ENCODE data around the gene EFEMP1. TPM values are rescaled to one million over a fixed set of nuclear protein-coding genes. Genes with fewer than 3 reads are reported as not detected.

EFEMP1 gene
- total and polyA plus RNA-seq, 10 of the 15 experiments (the other 5 are each of a cell fraction or from before 2014, with no cell fraction given): 0.27 to 1.2 (median 0.35) TPM; not detected in 6

GRCh38 chr2:55874338-55874737 lies 49.2 kb downstream of the EFEMP1 start:
- no peak for FAIRE-seq

GRCh38 chr2:55871637-55872036 lies 51.9 kb downstream of the EFEMP1 start:
- CTCF ChIA-PET: no interaction called here
- H3K36me3 ChIP-seq (ENCODE audit: control insufficient read depth in 2 of 2, insufficient read depth in 2 of 2, low read length in 1 of 2): no peaks in the 10 kb centered on the region
- BruUV-seq (replicated peaks): no TSS peak
- SMC1A ChIA-PET (ENCODE audit: uncharacterized antibody, unreplicated experiment): no interaction called here
- no peak overlapping the region for H2AFZ ChIP-seq (ENCODE audit: control insufficient read depth, low read depth, low read length)
- in situ Hi-C loops (cut with MboI): no loop called here
- peak; percentile 60 for ATAC-seq
- no peaks in the 10 kb centered on the region for H3K79me2 ChIP-seq (ENCODE audit: control insufficient read depth, insufficient read depth, low read length)
- TF ChIP-seq ZNF217 (IDR thresholded peaks at IDR 0.05) (no peak), MXI1 (IDR thresholded peaks at IDR 0.05; ENCODE audit: low read depth, low read length) (no peak), IKZF1 (conservative IDR thresholded peaks at IDR 0.05) (peak; percentile 85), IKZF2 (IDR thresholded peaks at IDR 0.05) (peak; percentile 82 to 86), ATF3 (IDR thresholded peaks at IDR 0.05; ENCODE audit: borderline replicate concordance, extremely low read depth, low read depth, low read length) (no peak), SPI1 (IDR thresholded peaks at IDR 0.05; ENCODE audit: borderline replicate concordance, insufficient read depth, low read depth, low read length) (peak; percentile 71; the same call in 1 of the 2 replicates), NFYA (IDR thresholded peaks at IDR 0.05; ENCODE audit: borderline replicate concordance, low read depth, low read length) (no peak), EED (IDR thresholded peaks at IDR 0.05; ENCODE audit: low read depth) (0 out of 2 replicates have a peak, but pooled peaks have one; percentile 42), CHD1 (IDR thresholded peaks at IDR 0.05; ENCODE audit: low read depth, low read length) (no peak), RELB (IDR thresholded peaks at IDR 0.05; ENCODE audit: low read depth) (peak; percentile 60; the same call in 1 of the 2 replicates), DPF2 (IDR thresholded peaks at IDR 0.05) (peak; percentile 60)
- no peak for FAIRE-seq
- intact Hi-C loops (cut with micrococcal nuclease; ENCODE audit: unreplicated experiment): no loop called here
- H3K27ac ChIP-seq (ENCODE audit: control insufficient read depth, insufficient read depth): no peak overlapping the region
- H3K9ac ChIP-seq (ENCODE audit: control insufficient read depth, insufficient read depth, low read length): no peak overlapping the region
- H3K9me3 ChIP-seq (replicated peaks; ENCODE audit: control insufficient read depth, insufficient read depth, low read length): no peaks in the 10 kb centered on the region
- no peak overlapping the region for H3K4me3 ChIP-seq
- RAD21 ChIA-PET (ENCODE audit: unreplicated experiment): no interaction called here
- H3K4me2 ChIP-seq (ENCODE audit: control insufficient read depth, insufficient read depth): no peak overlapping the region
- no peak for DNase-seq (ENCODE audit: low read depth, low spot score)
- no peaks in the 10 kb centered on the region for H3K27me3 ChIP-seq (replicated peaks in 1 of 2; ENCODE audit: control insufficient read depth in 2 of 2, insufficient read depth in 2 of 2, low read length in 1 of 2)
- no peaks in the 10 kb centered on the region for H4K20me1 ChIP-seq (ENCODE audit: control insufficient read depth, insufficient read depth)
- H3K4me1 ChIP-seq (ENCODE audit: control insufficient read depth, insufficient read depth, low read length): peaks cover 3% of the 10 kb centered on the region; the same call in 1 of the 2 replicates
- POLR2A ChIA-PET: no interaction called here

More at GRCh38 chr2:55874338-55874737, 49.2 kb downstream of the EFEMP1 start:
- Histone ChIP-seq H3K36me3 (ENCODE audit: control insufficient read depth in 2 of 2, insufficient read depth in 2 of 2, low read length in 1 of 2) (no peaks in the 10 kb centered on the region), H2AFZ (ENCODE audit: control insufficient read depth, low read depth, low read length) (no peak overlapping the region), H3K9ac (ENCODE audit: control insufficient read depth, insufficient read depth, low read length) (no peak overlapping the region), H4K20me1 (ENCODE audit: control insufficient read depth, insufficient read depth) (no peaks in the 10 kb centered on the region), H3K9me3 (replicated peaks; ENCODE audit: control insufficient read depth, insufficient read depth, low read length) (no peaks in the 10 kb centered on the region), H3K27ac (ENCODE audit: control insufficient read depth, insufficient read depth) (no peak overlapping the region), H3K4me1 (ENCODE audit: control insufficient read depth, insufficient read depth, low read length) (peaks cover 3% of the 10 kb centered on the region; the same call in 1 of the 2 replicates), H3K4me3 (no peak overlapping the region), H3K79me2 (ENCODE audit: control insufficient read depth, insufficient read depth, low read length) (no peaks in the 10 kb centered on the region), H3K27me3 (replicated peaks in 1 of 2; ENCODE audit: control insufficient read depth in 2 of 2, insufficient read depth in 2 of 2, low read length in 1 of 2) (no peaks in the 10 kb centered on the region), H3K4me2 (ENCODE audit: control insufficient read depth, insufficient read depth) (no peak overlapping the region)
- in situ Hi-C loops (cut with MboI): no loop called here
- TF ChIP-seq GATAD2B (conservative IDR thresholded peaks at IDR 0.05; ENCODE audit: low read depth): no peak
- TF ChIP-seq ATF7 (IDR thresholded peaks at IDR 0.05; ENCODE audit: low read depth): peak; percentile 33; the same call in 1 of the 2 replicates
- ATAC-seq: 0 out of 3 replicates have a peak, but pooled peaks have one; percentile 14
- DNase-seq (ENCODE audit: low read depth, low spot score): no peak
- ChIA-PET RAD21 (ENCODE audit: unreplicated experiment) (interaction anchor here (0.8 to 1.4 kb wide), 2 partner anchors 23 to 102 kb away, joined by 3 read pairs; no protein-coding TSS in a partner anchor), CTCF (interaction anchor here (0.7 to 1.9 kb wide), 8 partner anchors 10 to 103 kb away, joined by 3 to 9 read pairs (median 3); no protein-coding TSS in a partner anchor), SMC1A (ENCODE audit: uncharacterized antibody, unreplicated experiment) (interaction anchor here (0.6 to 1.9 kb wide), 5 partner anchors 11 to 580 kb away, joined by 3 to 5 read pairs (median 4); no protein-coding TSS in a partner anchor), POLR2A (no interaction called here)
- intact Hi-C loops (cut with micrococcal nuclease; ENCODE audit: unreplicated experiment): no loop called here
- 75% methylated on average over 2 of the region's 2 CpGs for WGBS (ENCODE audit: insufficient coverage, insufficient replicate concordance, low lambda C conversion rate, missing lambda C conversion rate)
- no TSS peak for BruUV-seq (replicated peaks)
